ENCODE measurements around the gene MRTO4.

GRCh38 chr1:19306941-19307340, 55.3 kb downstream of the MRTO4 start:
- no peak for TF ChIP-seq ZNF408 (CRISPR knock-in tag; IDR thresholded peaks at IDR 0.05; ENCODE audit: low read depth)
- TF ChIP-seq POLR2A (conservative IDR thresholded peaks at IDR 0.05) = no peak
- no peak for TF ChIP-seq SREBF2 (CRISPR knock-in tag; IDR thresholded peaks at IDR 0.05)

All from K562 (cell line).